Fibroblast of skin of abdomen (primary cell): ENCODE results near the gene ADARB2.

ENCODE experiments used
- DNase-seq: peaks from one replicate; pipeline ENCODE4 v3.0.0-alpha.2; 2013

The ADARB2 gene

DNA sequence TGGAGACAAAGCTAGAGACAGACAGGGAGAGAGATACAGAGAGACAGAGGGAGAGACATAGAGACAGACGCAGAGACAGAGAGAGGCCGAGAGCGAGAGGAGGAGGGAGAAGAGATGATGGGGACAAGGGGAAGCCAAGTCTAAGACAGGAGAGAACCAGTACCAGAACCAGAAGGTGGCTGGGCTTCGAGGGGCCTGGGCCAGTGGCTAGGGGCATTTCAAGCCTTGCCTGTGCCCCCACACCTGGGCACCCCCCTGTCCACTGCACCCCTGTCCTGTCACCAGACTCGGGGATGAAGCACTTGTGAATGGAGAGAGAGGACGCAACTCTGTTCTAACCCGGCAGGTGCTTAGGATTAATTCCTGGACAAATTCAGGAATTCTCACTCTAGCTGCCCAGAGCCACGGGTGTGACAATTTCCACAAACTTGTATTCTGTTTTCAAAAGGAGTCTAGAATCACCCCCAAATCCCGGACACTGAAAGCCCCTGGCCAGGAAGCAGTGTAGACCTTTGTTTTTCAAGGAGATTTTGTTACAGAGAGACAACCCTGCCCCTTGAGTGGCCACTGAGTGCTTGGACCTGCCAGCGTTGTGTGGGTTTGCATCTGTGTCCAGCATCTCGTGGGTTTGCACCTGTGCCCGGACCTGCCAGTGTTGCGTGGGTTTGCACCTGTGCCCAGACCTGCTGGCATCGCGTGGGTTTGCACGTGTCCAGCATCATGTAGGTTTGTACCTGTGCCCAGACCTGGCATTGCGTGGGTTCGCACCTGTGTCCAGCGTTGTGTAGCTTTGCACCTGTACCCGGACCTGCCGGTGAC, 523.9 kb downstream of the ADARB2 start:
- DNase-seq = no peak

DNA sequence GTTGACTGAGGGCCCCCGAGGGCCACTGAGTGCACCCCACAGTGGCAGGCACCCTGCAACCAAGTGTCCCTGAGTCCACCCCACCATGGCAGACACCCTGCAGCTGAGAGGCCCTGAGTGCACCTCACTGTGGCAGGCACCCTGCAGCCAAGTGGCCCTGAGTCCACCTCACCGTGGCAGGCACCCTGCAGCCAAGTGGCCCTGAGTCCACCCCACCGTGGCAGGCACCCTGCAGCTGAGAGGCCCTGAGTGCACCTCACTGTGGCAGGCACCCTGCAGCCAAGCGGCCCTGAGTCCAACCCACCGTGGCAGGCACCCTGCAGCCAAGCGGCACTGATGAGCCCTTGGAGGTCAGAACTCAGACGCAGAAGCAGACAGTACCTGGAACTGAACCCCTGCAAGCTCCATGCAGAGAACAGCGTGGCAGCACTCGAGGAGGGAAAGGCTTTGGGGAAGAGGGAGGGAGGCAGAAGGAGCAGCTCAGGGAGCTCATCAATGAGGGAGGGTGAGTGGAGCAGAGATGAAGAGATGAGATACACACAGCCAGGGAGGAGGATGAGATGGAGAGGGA, 524.7 kb downstream of the ADARB2 start:
- no peak for DNase-seq

DNA sequence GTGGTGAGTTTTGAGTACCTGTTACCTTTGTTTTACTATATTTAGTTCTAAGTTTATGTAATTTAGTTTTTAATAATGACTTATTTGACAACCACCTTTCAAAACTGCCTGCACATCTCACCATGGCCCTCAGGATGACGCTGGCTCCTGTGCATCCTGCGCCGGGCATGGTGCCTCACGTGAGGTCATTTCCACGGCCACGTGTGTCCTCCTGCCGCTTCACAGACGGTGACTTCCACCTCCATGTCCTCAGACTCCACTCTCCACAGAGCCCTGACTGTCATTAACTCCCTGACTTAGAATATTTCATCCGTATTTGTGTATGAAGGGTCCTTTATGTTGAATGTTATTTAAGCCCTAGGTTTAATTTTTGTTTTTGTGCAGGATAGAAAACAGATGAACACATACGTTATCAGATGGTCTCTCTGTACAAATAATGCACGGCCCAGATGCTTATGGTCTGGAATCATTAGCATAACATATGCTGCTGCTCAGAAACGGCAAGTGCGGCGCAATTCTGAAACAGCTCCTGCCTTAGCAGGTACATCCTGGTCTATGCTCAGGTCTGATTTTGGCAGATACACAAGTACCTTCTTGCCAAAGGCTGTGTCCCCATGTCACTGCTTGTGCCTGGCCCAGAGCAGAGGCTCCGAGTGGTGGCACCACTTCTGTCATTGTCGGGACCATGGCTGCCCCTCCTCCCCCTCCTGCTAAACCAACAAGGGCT, 525.3 kb downstream of the ADARB2 start:
- no peak for DNase-seq

DNA sequence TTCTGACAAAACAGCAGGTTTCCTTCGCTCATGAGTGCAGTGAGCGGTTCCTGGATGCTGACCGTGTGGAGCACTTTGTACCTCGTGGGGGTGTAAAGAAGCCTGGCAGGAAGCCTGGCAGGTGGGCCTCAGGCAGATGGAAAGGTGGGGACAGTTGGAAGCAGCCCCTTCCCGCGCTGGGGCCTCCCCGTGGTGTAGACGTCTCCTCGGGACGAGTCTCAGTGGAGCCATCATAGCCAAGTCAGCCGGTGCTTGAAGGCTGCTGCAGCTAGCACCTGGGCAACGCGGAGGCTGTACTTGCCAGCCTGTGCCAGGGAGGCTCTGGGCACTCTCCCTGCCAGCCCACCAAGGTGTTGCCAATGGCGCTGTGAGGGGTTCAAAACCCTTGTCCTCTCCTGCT, 526.7 kb downstream of the ADARB2 start:
- DNase-seq = no peak

DNA sequence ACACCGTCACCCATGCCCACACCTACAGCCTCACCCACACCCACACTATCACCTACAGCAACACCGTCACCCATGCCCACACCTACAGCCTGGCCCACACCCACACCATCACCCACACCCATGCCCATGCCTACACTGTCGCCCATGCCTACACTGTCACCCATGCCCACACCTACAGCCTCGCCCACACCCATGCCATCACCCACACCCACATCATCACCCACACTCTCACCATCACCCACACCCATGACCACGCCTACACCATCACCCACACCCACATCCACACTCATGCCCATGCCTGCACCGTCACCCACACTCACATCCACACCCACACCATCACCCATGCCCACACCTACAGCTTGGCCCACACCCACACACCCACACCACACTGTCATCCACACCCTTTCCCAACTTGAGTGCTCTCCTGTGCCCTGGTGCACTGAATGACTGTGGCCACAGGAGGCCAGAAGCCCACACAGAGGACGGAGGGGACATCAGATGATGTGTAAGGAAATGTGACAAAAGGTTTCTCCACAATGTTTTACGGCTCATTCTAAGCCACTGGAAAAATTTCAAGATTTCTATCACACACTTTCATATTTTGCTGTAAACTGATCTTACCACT, 527.9 kb downstream of the ADARB2 start:
- no peak for DNase-seq

DNA sequence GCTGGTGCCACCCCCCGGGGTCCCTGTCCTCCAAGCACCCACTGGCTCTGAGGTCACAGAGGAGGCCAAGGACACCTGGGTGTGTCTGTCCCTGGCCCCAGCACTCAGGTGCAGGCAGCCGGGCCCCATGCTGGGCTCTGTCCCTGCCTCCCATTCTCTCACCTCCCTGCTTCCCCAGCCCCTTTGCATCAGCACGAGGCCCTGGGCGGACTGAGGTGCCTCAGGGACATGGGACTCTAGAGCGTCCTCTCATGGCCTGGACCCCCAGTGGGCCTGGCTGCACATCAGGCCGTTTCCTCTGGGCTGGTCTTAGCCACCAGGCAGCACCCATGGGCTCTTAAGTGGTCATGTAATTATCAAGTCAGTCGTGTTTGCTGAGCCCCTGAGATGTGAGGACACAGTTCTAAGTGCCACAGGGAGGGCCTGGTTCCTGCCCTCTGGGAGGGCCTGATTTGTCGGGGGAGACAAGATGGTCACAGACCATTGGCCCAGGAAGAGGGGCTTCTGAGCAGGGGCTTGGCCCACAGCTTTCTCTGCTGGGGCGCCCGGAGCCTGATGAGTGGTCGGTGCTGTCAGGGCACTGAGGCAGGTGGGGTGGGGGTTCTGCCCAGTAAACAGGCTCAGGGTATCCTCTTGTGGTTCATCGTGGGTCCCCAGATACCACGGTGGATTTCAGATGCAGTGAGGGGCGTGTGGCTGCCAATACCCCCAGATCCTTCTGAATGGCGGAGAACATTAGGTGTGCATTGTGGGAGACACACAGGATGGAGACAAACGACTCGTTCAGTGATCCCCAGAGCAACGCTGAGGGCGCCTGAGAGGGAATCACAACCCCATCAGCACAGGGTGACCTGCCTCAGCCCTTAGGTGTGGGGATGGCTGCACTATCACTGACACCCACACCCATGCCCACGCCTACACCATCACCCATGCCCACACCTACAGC, 528.7 kb downstream of the ADARB2 start:
- DNase-seq = no peak

DNA sequence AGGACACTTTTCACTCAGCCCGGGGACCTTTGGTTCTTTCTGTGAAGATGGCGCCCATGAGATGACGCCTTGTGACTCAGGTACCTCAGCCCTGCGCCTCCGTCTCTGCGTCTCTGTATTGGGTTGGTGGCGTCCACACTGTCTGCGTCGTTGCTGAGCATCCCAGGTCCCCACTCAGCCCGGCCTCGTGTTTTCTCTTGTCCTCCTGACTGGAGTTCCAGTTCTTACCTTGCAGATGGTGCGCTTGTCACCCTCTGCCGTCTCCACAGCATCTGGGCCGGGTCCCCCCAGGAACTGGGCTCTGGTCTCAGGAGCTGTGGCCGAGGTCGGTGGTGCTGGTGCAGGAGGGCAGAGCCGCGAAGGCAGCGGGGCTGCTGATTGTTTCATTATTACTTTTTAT, 530.7 kb downstream of the ADARB2 start:
- DNase-seq = no peak

DNA sequence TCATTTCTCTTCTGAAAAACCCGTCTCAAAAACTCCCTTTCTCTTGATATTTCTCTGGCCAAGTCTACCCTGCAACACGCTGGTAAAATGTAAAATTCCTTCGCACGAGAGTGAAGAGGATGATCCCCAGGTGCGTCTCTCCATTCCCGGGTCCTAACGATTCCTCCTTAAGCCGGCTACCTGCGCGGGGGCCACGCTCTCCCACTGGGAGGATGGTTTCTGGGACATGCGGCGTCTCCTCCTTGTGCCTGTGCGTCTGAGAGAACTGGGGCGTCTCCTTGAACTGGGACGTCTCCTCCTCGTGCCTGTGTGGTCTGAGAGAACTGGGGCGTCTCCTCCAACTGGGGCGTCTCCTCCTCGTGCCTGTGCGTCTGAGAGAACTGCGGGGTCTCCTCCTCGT, 531.2 kb downstream of the ADARB2 start:
- DNase-seq = no peak

DNA sequence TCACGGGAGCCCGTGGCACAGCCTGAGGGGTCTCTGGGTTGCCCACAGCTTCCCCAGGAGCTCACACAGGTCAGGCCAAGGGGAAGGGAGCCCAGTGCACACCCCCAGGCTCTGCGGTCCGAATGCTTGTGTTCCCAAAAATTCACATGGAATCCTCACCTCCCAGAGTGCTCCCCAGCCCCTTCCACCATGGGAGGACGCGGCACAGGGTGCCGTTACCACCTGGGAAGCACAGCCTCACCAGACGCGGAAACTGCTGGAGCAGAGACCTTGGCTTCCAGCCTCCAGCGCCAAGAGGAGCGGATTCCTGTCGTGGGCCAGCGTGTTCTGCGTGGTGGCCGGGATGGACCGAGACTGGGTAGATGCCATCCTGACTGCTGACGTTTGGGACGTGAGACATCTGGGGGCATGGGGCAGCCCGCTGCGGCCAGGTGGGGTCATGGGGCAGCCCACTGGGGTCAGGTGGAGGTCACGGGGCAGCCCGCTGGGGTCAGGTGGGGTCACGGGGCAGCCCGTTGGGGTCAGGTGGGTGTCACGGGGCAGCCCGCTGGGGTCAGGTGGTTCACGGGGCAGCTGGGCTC, 531.8 kb downstream of the ADARB2 start:
- no peak for DNase-seq

DNA sequence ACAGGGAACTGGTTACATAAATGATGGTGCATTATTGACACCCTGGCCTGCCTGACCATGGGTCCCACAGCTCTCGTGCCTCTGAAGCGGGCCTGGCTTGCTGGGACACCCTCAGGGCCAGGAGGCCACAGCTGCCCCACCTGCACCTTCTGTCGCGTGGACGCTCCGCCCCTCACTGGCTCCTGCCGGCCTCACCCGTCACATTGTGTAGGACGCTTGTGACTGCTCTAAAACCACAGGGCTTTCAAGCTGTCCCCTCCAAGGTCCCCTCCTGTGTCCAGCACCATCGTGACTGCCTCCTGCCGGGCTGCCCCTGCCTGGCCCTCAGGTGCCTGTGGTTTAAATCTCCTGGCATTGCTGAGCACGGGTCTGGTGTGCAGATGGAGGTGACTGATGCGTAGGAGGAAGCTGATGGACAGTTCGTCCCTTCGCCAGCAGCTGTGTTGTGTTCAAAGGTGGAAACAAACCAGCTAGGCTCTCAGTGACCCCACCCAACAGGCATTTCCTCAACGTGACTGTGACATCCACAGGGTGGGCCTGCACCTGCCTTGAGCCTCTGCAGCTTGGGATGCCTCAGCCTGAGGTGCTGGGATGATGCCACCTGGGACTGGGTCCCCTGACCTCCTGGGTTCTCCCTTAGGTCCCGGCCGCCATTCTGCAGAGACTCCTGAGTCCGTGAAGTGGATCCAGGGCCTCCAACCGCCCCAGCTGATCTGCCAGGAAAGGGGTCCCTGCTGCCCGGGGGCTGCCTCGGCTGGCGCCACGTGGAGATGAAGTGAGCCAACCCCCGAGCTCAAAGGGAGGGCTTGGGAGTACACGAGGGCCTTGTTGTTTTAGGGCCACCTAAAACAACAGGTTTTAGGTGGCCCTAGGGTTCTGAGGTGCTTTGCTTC, 532.6 kb downstream of the ADARB2 start:
- no peak for DNase-seq

DNA sequence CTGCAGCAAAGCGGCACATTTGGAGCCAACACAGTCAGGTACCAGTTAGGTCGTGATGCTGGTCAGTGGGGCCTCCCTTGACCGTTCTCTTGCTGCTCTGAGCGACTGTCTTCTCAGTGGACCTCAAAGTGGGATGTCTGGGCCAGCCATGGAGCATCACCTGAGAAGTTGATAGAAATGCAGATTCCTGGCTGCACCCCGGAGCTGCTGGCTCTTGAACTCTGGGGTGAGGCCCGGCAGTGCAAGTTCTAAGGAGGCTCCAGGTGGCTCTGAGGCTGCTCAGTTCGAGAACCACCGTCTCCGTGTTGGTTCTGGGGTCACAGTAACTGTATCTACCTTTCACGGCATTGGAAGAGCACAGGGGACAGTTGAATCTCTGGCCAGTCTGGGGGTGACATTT, 533.6 kb downstream of the ADARB2 start:
- no peak for DNase-seq

DNA sequence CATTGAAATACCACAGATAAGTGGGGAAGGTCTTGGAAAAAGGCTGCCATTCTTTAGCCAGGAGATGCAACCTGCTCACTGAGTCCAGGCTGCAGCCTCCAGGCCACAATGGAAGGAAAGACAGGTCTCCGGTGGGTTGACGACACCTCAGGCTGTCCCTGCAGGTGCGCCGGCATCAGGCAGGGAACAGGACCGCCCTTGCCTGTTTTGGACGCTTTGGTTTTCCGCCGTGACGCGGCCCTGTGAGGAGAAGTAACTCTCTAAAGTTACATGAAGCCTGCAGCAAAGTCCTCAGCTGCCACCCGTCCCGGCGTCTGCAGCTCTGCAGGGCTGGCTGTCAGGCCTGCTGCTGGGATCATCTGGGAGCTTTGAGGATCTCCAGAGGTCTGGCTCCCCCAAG, 534.1 kb downstream of the ADARB2 start:
- DNase-seq = no peak

DNA sequence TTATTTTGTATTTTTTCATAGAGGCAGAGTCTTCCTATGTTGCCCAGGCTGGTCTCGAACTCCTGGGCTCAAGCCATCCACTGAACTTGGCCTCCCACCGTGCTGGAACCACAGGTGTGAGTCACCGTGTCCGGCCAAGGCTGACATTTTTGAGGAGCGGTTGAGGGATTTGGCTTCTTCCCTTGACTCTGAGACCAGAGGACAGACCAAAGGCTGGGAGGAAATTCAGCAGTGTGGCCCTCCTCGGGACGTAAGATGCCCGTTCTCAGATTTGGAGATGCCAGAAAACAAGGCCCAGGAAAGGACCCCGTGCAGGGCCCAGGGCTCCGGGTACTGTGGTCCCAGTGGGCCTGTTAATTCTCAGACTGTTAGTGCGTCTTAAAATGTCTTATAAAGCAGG, 535.0 kb downstream of the ADARB2 start:
- DNase-seq = no peak

DNA sequence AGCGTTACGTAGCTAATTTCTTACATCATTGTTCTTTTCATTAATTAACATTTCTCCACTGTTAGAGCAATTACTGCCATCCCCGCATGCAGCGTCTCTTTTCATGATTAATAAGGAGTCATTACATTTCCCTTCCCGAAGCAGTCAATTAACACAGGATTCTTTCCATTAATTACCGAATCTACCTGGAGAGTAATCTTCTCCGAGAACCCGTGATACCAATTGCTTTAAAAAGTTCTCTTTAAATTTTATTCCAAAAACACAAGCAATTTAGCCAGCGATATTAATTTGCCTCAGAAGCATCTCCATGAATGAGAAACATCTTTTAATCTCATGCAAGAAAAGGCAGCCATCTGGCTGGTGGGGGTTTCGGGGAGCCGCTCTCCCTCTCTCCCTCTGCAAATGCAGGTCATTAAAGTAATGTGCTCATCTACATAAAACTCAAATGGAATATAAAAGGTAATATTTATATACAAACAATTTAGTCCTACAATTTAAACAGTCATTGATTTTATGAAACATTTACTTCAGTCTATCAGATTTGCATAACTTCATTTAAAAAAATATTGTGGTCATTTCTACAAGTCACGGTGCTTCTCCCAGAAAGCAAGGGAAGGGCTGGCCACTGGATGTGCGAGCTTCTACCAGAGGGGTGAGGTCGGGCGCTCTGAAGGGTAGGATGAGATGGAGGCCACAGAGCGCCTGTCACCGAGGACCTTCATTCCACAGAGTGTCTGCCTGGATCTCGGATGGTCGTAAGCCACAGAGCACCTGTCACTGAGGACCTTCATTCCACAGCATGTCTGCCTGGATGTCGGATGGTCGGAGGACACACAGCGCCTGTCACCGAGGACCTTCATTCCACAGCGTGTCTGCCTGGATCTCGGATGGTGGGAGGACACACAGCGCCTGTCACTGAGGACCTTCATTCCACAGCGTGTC, 536.2 kb downstream of the ADARB2 start:
- no peak for DNase-seq

DNA sequence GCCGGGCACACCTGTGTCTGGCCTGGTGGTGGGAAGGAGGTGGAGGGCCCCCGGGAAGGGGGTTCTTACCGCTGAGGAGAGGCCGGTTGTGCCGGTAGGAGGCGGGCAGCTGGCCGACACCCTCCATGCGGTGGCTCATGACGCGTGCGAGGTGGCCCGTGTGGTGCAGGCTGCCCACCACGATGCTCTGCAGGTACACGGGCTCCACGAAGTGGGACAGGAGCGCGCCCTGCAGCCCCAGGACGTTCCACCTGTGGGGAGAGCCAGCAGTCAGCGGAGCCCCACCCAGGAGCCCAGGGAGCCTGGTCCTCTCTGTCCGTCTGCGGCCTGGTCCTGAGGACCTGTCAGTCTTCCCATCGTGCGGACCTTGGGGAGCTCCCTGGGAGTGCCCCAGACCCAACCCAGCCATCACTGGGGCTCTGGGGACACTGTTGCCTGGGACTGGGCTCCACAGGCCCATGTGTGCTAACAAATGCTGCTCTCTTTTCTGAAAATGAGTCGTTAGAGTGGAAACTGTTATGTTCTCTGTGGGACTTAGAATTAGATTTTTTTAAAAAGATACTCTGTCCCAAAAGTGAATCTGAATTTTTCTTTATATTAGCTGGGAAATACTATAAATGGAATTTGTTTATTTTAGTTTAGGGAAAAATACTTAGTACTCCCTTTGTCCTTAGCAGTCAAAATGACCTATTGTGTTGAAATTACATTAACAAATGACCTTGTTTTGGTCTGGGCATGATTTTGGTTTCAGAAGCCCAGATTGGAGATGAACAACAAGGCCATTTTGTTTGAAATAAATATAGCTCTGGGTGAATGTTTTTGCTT, 537.2 kb downstream of the ADARB2 start:
- no peak for DNase-seq

DNA sequence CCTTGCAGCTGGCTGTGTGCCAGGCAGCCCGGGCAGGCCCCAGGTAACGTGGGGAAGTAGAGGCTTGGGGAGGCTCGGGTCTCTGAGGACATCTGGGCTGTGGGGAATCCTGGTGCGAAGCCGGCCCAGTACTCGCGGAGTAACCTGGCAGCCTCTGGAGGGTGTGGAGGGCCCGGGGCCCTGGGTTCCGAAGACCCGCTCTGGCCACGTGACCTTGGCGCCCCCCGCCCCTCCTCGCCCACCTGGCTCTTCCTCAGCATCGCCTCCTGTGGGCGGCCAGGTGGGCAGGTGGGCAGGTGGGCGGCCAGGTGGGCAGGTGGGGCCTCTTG, 538.0 kb downstream of the ADARB2 start:
- no peak for DNase-seq

DNA sequence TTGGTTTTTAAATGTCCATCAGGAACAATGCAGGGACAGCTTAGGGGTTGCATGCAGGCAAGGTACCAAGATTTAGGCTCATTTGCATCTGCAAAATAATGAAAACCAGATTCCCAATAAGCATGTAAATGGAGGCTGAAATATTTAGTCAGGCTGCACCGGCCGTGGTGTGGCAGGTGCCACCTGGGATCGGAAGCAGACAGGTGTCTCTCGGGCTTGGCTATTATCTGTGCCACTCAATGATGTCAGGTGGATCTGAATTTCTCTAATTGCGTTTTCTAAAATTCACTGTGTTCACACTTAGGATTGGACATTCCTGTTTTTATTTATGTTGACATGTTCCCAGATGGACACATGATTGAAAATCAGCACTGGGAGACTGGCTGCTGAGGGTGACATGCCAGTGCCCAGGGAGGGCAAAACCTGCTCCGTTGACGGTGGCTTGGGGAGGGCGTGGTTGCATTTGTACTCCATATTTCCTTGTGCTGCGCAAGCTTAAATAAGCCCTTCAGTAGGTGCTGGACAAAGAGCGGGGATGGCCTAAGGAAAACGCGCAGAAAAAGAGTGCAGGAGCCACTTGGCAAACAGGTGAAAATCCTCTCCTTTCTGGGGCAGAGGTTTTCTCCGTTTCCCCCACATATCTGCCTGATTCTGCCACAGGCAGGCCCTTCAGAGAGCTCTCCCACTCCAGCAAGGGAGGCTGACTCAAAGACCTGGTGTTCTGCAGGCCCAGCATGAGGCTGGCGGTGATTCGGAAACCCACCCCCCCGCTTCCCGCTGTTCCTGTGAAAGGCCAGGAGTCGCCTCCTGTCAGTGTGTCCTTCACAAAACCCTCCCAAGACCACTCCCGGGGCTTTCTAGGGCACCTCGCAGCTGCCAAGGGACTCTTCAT, 538.6 kb downstream of the ADARB2 start:
- DNase-seq = no peak

DNA sequence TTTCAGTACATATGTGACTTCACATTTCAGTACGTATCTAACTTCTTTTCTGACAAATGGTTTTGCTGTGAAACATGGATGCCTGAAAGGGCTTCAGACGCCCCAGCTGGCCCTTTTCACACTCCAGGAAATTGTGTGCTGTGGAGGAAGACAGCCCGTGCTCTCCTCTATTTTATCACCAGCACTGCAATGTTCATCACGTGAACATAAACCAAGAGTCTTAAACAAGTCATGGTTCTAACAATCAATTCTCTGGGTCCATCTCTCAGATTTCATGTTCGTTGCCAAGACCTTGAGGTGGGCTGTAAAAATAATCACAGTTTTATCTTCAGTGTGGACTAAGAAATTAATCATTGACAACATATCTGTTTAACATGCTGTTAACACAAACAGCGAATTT, 539.9 kb downstream of the ADARB2 start:
- DNase-seq = no peak
